Choroid plexus epithelial cell (primary cell): ENCODE data around the gene NKX2-3.
A peak's percentile ranks its signal among the peaks of the same experiment; 100 is the strongest.

Experiments used
- DNase-seq: peaks from one replicate; pipeline ENCODE4 v3.0.0-alpha.2; 2010; ENCODE audit warnings: low read depth
- H3K4me3 ChIP-seq: 2 replicates; pipeline ENCODE4 v1.5.1; 2011; ENCODE audit warnings: low read depth, mild to moderate bottlenecking, control low read depth, low read length, moderate library complexity
- CTCF ChIP-seq: conservative IDR thresholded peaks from 2 replicates; pipeline ENCODE4 v1.5.1; 2011; ENCODE audit warnings: low read depth, mild to moderate bottlenecking, control low read depth, inconsistent platforms, low read length, moderate library complexity

Gene NKX2-3

DNA sequence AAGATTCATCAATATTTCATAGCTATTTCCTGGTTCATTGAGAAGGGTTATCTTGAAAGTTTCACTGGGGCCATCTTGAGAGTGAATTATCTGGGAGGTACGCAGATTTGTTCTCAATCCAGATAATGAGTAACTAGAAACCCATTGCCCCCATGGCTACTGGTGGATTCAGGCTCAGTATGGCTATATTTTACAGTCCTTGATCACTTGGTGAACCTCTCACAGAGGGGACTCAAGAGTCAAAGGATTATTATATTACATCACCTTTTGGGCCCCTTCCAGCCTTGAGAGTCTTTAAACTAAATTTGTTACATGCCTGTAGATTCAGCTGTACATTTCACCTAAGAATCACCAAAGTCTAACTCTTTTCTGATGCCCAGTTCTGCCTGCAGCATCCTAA, 11.6 kb downstream of the NKX2-3 start:
- H3K4me3 ChIP-seq: no peak overlapping the region
- DNase-seq: no peak
- TF ChIP-seq CTCF: no peak

GRCh38 chr10:99548041-99548530, 15.3 kb downstream of the NKX2-3 start:
- DNase-seq: peak; percentile 23
- no peak overlapping the region for H3K4me3 ChIP-seq
- peak; percentile 52 for TF ChIP-seq CTCF

DNA sequence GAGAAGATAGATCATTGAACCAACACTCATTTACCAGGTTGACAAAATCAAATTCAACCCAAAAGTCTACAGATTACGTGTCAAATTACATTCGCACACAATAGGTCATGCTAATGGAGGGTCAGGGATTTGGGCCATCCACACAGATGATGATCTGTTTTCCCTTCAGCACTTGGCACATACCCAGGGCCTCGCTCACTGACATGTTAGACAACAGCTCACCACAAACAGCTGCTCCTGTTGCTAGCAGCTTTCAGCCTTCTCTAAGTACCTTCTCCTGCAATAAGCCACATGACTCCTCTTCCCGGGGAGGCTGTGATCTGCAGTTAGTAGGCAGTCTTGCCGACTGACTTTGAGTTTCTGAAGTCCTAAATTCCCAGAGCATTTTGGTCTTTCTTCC, 18.4 kb downstream of the NKX2-3 start:
- DNase-seq: peak; percentile 80
- no peak overlapping the region for H3K4me3 ChIP-seq
- TF ChIP-seq CTCF: no peak

DNA sequence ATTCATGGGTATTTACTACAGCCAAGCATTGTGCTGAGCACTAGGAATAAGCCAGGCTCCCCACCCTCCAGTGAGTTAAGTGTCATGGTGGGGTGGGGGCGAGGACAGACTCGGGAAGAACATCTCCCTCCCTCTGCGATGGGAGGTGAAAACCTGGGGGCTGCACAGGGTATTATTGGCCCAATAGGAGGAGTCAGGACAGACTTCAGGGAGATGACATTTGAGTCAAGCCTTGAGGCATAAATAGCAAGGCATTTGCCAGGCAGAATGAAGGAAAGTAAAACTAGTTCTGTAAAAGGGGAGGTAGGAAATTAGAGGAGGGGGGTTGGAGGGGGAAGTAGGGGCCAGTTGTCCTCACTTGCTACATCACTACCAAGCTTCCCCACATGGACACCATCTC, 18.9 kb downstream of the NKX2-3 start:
- TF ChIP-seq CTCF: no peak
- H3K4me3 ChIP-seq: no peak overlapping the region
- no peak for DNase-seq

GRCh38 chr10:99555371-99555770, 22.6 kb downstream of the NKX2-3 start:
- no peak for DNase-seq
- H3K4me3 ChIP-seq: no peak overlapping the region
- TF ChIP-seq CTCF: no peak

DNA sequence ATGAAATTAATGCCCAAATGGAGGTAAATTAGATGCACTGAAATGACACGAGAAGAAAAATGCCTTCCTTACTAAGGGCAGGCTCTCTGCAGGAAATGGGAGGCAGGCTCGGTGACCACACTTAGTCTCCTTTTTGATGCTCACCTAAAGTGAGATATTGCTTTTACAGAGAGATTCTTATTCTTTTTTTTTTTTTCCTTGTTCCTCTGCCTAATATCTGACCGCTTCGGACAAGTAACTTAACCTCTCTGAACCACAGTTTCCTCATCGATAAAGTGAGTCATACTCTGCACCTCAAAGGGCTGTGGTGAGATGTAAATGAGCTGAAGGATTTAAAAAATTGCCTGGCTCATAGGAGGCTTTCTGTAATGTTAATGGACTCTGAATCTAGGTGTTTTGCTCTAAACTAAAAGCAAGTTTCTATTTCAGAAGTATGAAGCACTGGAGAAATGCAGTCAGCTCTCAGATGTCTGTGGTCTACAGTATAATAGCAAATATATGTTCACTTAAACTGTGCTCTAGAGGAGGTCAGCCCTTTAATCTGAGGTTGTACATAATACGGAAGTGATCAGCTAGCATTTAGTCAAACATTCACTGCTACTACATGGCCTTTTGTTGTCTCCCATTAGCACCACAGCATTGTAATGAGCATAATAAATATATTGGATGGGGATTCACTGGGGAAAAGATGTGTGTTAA, 23.2 kb downstream of the NKX2-3 start:
- no peak for TF ChIP-seq CTCF
- DNase-seq: peak; percentile 13
- H3K4me3 ChIP-seq: no peak overlapping the region

- DNase-seq: no peak
- no peak for TF ChIP-seq CTCF
- H3K4me3 ChIP-seq: no peak overlapping the region
Measured at GRCh38 chr10:99557044-99557443, 24.3 kb downstream of the NKX2-3 start.
